Measurements from ENCODE around the gene MOCS3. TPM values are rescaled to one million over a fixed set of nuclear protein-coding genes. Genes with fewer than 3 reads are reported as not detected.

The MOCS3 gene
- total and polyA plus RNA-seq, 2 donors (not counting 3 experiments of a cell fraction or from before 2014, with no cell fraction given) = 3.2 to 3.6 TPM

- Histone ChIP-seq H4K20me1 (replicated peaks; ENCODE audit: control insufficient read depth, extremely low read depth, insufficient read depth, low read length) (no peaks in the 10 kb centered on the region), H3K9me1 (replicated peaks; ENCODE audit: control insufficient read depth, extremely low read depth, insufficient read depth, low read length) (no peaks in the 10 kb centered on the region), H3K9me3 (replicated peaks; ENCODE audit: control insufficient read depth, insufficient read depth, low read length) (no peaks in the 10 kb centered on the region), H3K4me2 (ENCODE audit: insufficient read depth, low read length) (no peak overlapping the region), H3K27ac (ENCODE audit: insufficient read depth, low read depth, low read length) (no peak overlapping the region), H2AFZ (ENCODE audit: low read depth, low read length) (no peak overlapping the region), H3K4me3 (replicated peaks in 1 of 3; ENCODE audit: insufficient read depth in 1 of 3, low read depth in 1 of 3, low read length in 3 of 3) (no peak overlapping the region), H3K36me3 (ENCODE audit: control insufficient read depth in 2 of 2, extremely low read depth in 1 of 2, insufficient read depth in 2 of 2, low read length in 2 of 2) (no peaks in the 10 kb centered on the region), H3K79me2 (ENCODE audit: control insufficient read depth, insufficient read depth, low read length) (no peaks in the 10 kb centered on the region), H3K9ac (replicated peaks; ENCODE audit: extremely low read depth, insufficient read depth, low read length) (no peak overlapping the region), H3K4me1 (ENCODE audit: control insufficient read depth, extremely low read depth, insufficient read depth, low read length) (no peaks in the 10 kb centered on the region), H3K27me3 (ENCODE audit: control insufficient read depth in 2 of 2, insufficient read depth in 2 of 2, low read length in 2 of 2) (peaks cover 0 to 3% of the 10 kb centered on the region in 2 experiments)
- BruUV-seq (replicated peaks) = no TSS peak
- no peak for FAIRE-seq
- dilution Hi-C loops (cut with MboI; ENCODE audit: extremely low pct_ligation_motif_present, low sequenced_read_pairs) (no loop called here), intact Hi-C loops (cut with micrococcal nuclease) (no loop called here)
- TF ChIP-seq MYC (IDR thresholded peaks at IDR 0.05; ENCODE audit: low read depth, low read length) (no peak), JUN (IDR thresholded peaks at IDR 0.05; ENCODE audit: borderline replicate concordance, insufficient read depth, insufficient read length, low read depth) (no peak), EZH2 (IDR thresholded peaks at IDR 0.05; ENCODE audit: borderline replicate concordance, low read depth, low read length, severe bottlenecking) (no peak), GATA2 (IDR thresholded peaks at IDR 0.05; ENCODE audit: insufficient read depth, insufficient read length, low read depth, low read length) (no peak), FOS (IDR thresholded peaks at IDR 0.05; ENCODE audit: borderline replicate concordance, insufficient read depth, low read length) (no peak), CTCF (IDR thresholded peaks at IDR 0.05; ENCODE audit: extremely low read depth in 1 of 2, insufficient read depth in 1 of 2, low read depth in 1 of 2, low read length in 2 of 2) (no peak)
- ChIA-PET CTCF (interaction anchor here (0.9 to 1.4 kb wide), 2 partner anchors 10 to 696 kb away, joined by 3 to 6 read pairs; no protein-coding TSS in a partner anchor), POLR2A (no interaction called here)
- no peak for DNase-seq (ENCODE audit: low read depth, low spot score)
These were observed 46.6 kb downstream of the MOCS3 start for GRCh38 chr20:51005214-51005613.
